PC-3 (cell line): ENCODE data around the gene IPO4.

ENCODE experiments used
- EZH2phosphoT487 ChIP-seq: fragments of 300-600 bp; sonication (generic); IDR thresholded peaks from 2 replicates; pipeline ENCODE4 v1.6.1; 2018; ENCODE audit warnings: mild to moderate bottlenecking, antibody characterized with exemption, low read length, borderline replicate concordance
- TF ChIP-seq, protein P1 (sequence below): fragments of 300-600 bp; sonication (generic); conservative IDR thresholded peaks from 2 replicates; pipeline ENCODE4 v1.5.1; 2017; ENCODE audit warnings: antibody characterized with exemption, low read depth, mild to moderate bottlenecking, low read length

DNA sequence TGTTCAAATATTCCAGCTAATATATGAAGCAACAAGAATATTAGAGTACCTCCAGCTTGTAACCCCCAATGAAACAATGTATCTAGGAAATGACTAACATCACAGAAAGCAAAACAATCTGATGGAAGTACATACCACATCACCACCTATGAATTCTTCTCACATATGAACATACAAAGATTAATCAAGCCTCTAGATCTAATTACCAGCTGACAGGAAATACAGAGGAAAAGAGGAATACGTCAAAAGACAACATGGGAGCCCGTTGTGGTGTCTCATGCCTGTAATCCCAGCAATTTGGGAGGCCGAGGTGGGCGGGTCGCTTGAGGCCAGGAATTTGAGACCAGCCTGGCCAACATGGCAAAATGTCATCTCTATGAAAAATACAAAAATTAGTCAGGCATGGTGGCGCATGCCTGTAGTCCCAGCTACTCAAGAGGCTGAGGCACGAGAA is 36.0 kb upstream of the IPO4 start:
- TF ChIP-seq, protein P1, sequence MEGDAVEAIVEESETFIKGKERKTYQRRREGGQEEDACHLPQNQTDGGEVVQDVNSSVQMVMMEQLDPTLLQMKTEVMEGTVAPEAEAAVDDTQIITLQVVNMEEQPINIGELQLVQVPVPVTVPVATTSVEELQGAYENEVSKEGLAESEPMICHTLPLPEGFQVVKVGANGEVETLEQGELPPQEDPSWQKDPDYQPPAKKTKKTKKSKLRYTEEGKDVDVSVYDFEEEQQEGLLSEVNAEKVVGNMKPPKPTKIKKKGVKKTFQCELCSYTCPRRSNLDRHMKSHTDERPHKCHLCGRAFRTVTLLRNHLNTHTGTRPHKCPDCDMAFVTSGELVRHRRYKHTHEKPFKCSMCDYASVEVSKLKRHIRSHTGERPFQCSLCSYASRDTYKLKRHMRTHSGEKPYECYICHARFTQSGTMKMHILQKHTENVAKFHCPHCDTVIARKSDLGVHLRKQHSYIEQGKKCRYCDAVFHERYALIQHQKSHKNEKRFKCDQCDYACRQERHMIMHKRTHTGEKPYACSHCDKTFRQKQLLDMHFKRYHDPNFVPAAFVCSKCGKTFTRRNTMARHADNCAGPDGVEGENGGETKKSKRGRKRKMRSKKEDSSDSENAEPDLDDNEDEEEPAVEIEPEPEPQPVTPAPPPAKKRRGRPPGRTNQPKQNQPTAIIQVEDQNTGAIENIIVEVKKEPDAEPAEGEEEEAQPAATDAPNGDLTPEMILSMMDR = no peak
- TF ChIP-seq EZH2phosphoT487 = no peak
